A549 (cell line): ENCODE measurements around the gene TSC22D1. TPM values are rescaled to one million over a fixed set of nuclear protein-coding genes. Genes with fewer than 3 reads are reported as not detected.

ENCODE experiments used
- ATAC-seq, 2 experiments: fragments of 200-7000 bp in 1 of 2; fragments of >200 bp in 1 of 2; cut with Nextera tagmentation in 1 of 2; cut with Tn5 transposase in 1 of 2; 3 replicates each; pipeline versions ENCODE4 v1.8.0 to v1.9.1; 2018 to 2020; ENCODE audit warnings: mild to moderate bottlenecking in 1 of 2, moderate library complexity in 1 of 2
- CTCF ChIA-PET: fragments of 300-600 bp; sonication (Branson Sonifier 250); formaldehyde crosslinking; extraction: SDS; loops from one replicate; lab custom pipeline; 2021; ENCODE audit warnings: antibody characterized with exemption, inconsistent platforms; lab: Yijun Ruan, JAX
- POLR2A ChIA-PET: fragments of 350-600 bp; formaldehyde crosslinking; extraction: SDS; loops from one replicate; lab custom pipeline; 2021; ENCODE audit warnings: antibody characterized with exemption, inconsistent platforms; lab: Yijun Ruan, JAX
- DNase-seq, 2 experiments: peaks; one replicate each; pipeline versions ENCODE4 v3.0.0 to v3.0.0-alpha.2; 2011 to 2016; ENCODE audit warnings: low read depth in 1 of 2, low spot score in 1 of 2
- FAIRE-seq: peaks from 2 replicates; lab custom pipeline; 2011; peaks lifted over from hg19 to GRCh38; lab: Jason Lieb, UNC
- H3K27ac ChIP-seq, 2 experiments: fragments of >200 bp; sonication (Bioruptor Twin); formaldehyde crosslinking; 3 replicates each; pipeline ENCODE4 v1.5.1; 2016 to 2017
- H3K4me1 ChIP-seq: fragments of >200 bp; sonication (Bioruptor Twin); formaldehyde crosslinking; 3 replicates; pipeline ENCODE4 v1.6.1; 2016
- H3K4me2 ChIP-seq: fragments of >200 bp; sonication (Bioruptor Twin); formaldehyde crosslinking; 3 replicates; pipeline ENCODE4 v1.6.1; 2016
- H3K4me3 ChIP-seq: fragments of >200 bp; sonication (Bioruptor Twin); formaldehyde crosslinking; 3 replicates; pipeline ENCODE4 v1.5.1; 2016
- H3K9me3 ChIP-seq: fragments of >200 bp; sonication (Bioruptor Twin); formaldehyde crosslinking; 3 replicates; pipeline ENCODE4 v1.6.1; 2016
- BHLHE40 ChIP-seq: IDR thresholded peaks from 2 replicates; pipeline ENCODE4 v1.6.1; 2012; ENCODE audit warnings: low read depth, low read length, inconsistent platforms
- CBX8 ChIP-seq: fragments of 200-600 bp; sonication (generic); IDR thresholded peaks from 2 replicates; pipeline ENCODE4 v1.6.1; 2016
- CEBPB ChIP-seq, 2 experiments: fragments of >200 bp in 1 of 2; sonication (Bioruptor Twin) in 1 of 2; formaldehyde crosslinking in 1 of 2; IDR thresholded peaks; 2 replicates each; pipeline ENCODE4 v1.6.1; 2012 to 2016
- E2F6 ChIP-seq: IDR thresholded peaks from 2 replicates; pipeline ENCODE4 v1.6.1; 2012; ENCODE audit warnings: low read depth, borderline replicate concordance
- EHF ChIP-seq: fragments of 250-450 bp; sonication (Bioruptor Pico); IDR thresholded peaks from 2 replicates; pipeline ENCODE4 v1.5.0; 2020; ENCODE audit warnings: mild to moderate bottlenecking
- EP300 ChIP-seq, 2 experiments: fragments of >200 bp; sonication (Bioruptor Twin); formaldehyde crosslinking; IDR thresholded peaks; 2 replicates in 1 of 2; 3 replicates in 1 of 2; pipeline ENCODE4 v1.6.1; 2016 to 2017
- FOSB ChIP-seq: fragments of 250-450 bp; sonication (Bioruptor Pico); IDR thresholded peaks from 2 replicates; pipeline ENCODE4 v1.5.0; 2020; ENCODE audit warnings: mild to moderate bottlenecking, moderate library complexity
- HOXB13 ChIP-seq: fragments of 250-450 bp; sonication (Bioruptor Pico); IDR thresholded peaks from 2 replicates; pipeline ENCODE4 v1.5.0; 2020; ENCODE audit warnings: low read depth, mild to moderate bottlenecking, moderate library complexity
- JUN ChIP-seq, 2 experiments: fragments of >200 bp; sonication (Bioruptor Twin); formaldehyde crosslinking; IDR thresholded peaks; 2 replicates in 1 of 2; 3 replicates in 1 of 2; pipeline ENCODE4 v1.6.1; 2016 to 2017
- MYC ChIP-seq: IDR thresholded peaks from 2 replicates; pipeline ENCODE4 v1.6.1; 2012; ENCODE audit warnings: mild to moderate bottlenecking, inconsistent platforms, low read length, improper control_type of control experiment, borderline replicate concordance
- NPAS2 ChIP-seq: fragments of 250-450 bp; sonication (Bioruptor Pico); IDR thresholded peaks from 2 replicates; pipeline ENCODE4 v1.8.0; 2022; ENCODE audit warnings: mild to moderate bottlenecking, moderate library complexity, borderline replicate concordance
- RAD21 ChIP-seq, 2 experiments: fragments of >200 bp in 1 of 2; sonication (Bioruptor Twin) in 1 of 2; formaldehyde crosslinking in 1 of 2; IDR thresholded peaks in 1 of 2; conservative IDR thresholded peaks in 1 of 2; 2 replicates in 1 of 2; 3 replicates in 1 of 2; pipeline ENCODE4 v1.6.1; 2012 to 2018; ENCODE audit warnings: inconsistent platforms in 1 of 2
- RCOR1 ChIP-seq: fragments of 150-350 bp; IDR thresholded peaks from 2 replicates; pipeline ENCODE4 v1.6.1; 2014; ENCODE audit warnings: antibody characterized with exemption, low read length, low read depth
- REST ChIP-seq: fragments of 200-600 bp; sonication (generic); IDR thresholded peaks from 2 replicates; pipeline ENCODE4 v1.6.1; 2016; ENCODE audit warnings: antibody characterized with exemption, mild to moderate bottlenecking, moderate library complexity
- RNF2 ChIP-seq: fragments of 200-600 bp; sonication (generic); IDR thresholded peaks from 2 replicates; pipeline ENCODE4 v1.6.1; 2016; ENCODE audit warnings: low read depth, mild to moderate bottlenecking, antibody characterized with exemption, moderate library complexity, borderline replicate concordance
- WGBS: methylation state at CpG from one replicate; pipeline ENCODE4 v1.1.6; 2017; ENCODE audit errors: missing lambda C conversion rate; 5-methylcytosine and 5-hydroxymethylcytosine counted together
- polyA plus RNA-seq, 4 experiments: library from polyadenylated mRNA; depleted of rRNA in 3 of 4; stranded (reverse); fragments of >200 nt; fragmentation: RNase III in 1 of 4; extraction: RNeasy Plus Mini Kit Qiagen cat#74134 plus additional on column Dnase treatment in 1 of 4; gene quantifications; 2 replicates in 3 of 4; 3 replicates in 1 of 4; pipeline ENCODE4 v1.2.3, GENCODE V29; 2011 to 2017
- TF ChIP-seq, protein P1 (sequence below): fragments of 250-450 bp; sonication (Bioruptor Pico); IDR thresholded peaks from 2 replicates; pipeline ENCODE4 v1.5.0; 2021; ENCODE audit warnings: mild to moderate bottlenecking, moderate library complexity, borderline replicate concordance
- TF ChIP-seq, protein P2 (sequence below): fragments of 450-650 bp; IDR thresholded peaks from 2 replicates; pipeline ENCODE4 v1.6.1; 2014; ENCODE audit warnings: antibody characterized with exemption

Gene TSC22D1
- polyA plus RNA-seq, 2 of the 4 experiments (the other 2 are of a cell fraction): 66.8 to 196 TPM

DNA sequence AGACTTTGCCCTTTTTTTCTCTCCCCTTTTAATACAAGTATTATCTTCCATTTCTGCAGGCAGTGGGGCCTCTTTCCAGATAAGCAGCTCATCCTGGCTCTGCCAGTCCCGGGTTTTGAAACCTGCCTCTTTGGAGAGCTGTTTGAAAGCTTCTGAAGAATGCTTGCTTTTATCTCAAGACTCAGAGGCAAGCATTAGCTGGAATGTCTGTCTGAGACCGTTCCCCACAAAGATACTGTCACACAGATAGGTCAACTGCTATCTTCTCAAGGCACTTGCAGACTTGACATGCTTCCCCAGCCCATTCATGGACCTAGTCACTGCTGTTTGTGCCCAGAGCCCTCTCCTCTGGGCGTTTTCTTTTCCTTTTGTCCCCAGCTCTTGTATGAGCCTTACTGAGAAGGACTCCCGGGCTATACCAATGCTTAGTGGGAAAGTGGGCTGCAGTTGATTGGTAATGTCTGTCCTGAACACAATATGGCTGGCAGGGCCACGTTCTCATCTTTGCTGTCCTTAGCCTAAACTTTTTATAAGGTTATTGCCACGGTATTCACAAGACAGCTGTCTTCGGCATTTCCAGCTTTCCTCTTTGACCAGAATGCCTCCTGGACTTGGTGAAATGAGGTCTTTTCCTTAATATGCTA, 189.1 kb downstream of the TSC22D1 start (continued):
- no peak for TF ChIP-seq CBX8

GRCh38 chr13:44385847-44386246, 190.3 kb downstream of the TSC22D1 start:
- ChIA-PET CTCF (no interaction called here), POLR2A (no interaction called here)
- Histone ChIP-seq H3K4me2 (no peak overlapping the region), H3K27ac (no peak overlapping the region), H3K9me3 (no peaks in the 10 kb centered on the region), H3K4me3 (no peak overlapping the region), H3K4me1 (no peaks in the 10 kb centered on the region)
- ATAC-seq: no peak
- DNase-seq: no peak
- 78% methylated on average over 6 of the region's 6 CpGs for WGBS
- FAIRE-seq: no peak
- TF ChIP-seq RCOR1: no peak

DNA sequence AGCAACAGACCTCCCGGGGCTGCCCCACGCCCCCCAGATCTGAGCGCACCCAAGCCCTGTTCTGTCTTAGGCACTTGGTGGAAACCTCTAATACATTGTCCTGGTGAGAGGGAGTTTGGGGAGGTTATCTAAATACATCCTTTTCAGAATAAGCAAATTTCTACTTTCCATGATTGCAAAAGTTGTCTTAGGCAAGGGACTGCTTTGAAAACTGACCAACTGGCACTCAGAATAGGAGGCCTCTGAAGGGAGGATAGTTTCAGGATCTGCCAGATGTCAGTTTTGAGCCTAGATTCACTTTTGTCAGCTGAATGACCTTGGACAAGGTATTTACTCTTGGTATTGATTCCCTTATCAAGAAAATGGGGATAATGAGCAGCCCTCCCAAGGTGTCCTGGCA, 190.7 kb downstream of the TSC22D1 start:
- H3K9me3 ChIP-seq: no peaks in the 10 kb centered on the region
- CTCF ChIA-PET: no interaction called here
- ATAC-seq (no peak), DNase-seq (no peak), FAIRE-seq (no peak)
- H3K4me3 ChIP-seq: no peak overlapping the region
- H3K27ac ChIP-seq: no peak overlapping the region
- peaks cover 3% of the 10 kb centered on the region; the same call in 2 of the 3 replicates for H3K4me1 ChIP-seq
- POLR2A ChIA-PET: no interaction called here
- no peak for TF ChIP-seq BHLHE40
- no peak for TF ChIP-seq CEBPB (IDR thresholded peaks at IDR 0.05)
- TF ChIP-seq NPAS2: no peak
- no peak for TF ChIP-seq MYC
- TF ChIP-seq, protein P1, sequence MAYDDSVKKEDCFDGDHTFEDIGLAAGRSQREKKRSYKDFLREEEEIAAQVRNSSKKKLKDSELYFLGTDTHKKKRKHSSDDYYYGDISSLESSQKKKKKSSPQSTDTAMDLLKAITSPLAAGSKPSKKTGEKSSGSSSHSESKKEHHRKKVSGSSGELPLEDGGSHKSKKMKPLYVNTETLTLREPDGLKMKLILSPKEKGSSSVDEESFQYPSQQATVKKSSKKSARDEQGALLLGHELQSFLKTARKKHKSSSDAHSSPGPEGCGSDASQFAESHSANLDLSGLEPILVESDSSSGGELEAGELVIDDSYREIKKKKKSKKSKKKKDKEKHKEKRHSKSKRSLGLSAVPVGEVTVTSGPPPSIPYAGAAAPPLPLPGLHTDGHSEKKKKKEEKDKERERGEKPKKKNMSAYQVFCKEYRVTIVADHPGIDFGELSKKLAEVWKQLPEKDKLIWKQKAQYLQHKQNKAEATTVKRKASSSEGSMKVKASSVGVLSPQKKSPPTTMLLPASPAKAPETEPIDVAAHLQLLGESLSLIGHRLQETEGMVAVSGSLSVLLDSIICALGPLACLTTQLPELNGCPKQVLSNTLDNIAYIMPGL (CRISPR knock-in tag): no peak
- TF ChIP-seq FOSB (CRISPR knock-in tag): no peak
- TF ChIP-seq JUN (IDR thresholded peaks at IDR 0.05): no peak
- TF ChIP-seq REST: no peak
- TF ChIP-seq, protein P2, sequence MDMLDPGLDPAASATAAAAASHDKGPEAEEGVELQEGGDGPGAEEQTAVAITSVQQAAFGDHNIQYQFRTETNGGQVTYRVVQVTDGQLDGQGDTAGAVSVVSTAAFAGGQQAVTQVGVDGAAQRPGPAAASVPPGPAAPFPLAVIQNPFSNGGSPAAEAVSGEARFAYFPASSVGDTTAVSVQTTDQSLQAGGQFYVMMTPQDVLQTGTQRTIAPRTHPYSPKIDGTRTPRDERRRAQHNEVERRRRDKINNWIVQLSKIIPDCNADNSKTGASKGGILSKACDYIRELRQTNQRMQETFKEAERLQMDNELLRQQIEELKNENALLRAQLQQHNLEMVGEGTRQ: no peak
- no peak for TF ChIP-seq E2F6
- no peak for TF ChIP-seq EHF (CRISPR knock-in tag)
- no peak for TF ChIP-seq HOXB13
- no peak for TF ChIP-seq RAD21 (conservative IDR thresholded peaks at IDR 0.05 in 1 of 2, IDR thresholded peaks at IDR 0.05 in 1 of 2)
- TF ChIP-seq RNF2: no peak
- TF ChIP-seq EP300 (IDR thresholded peaks at IDR 0.05): no peak
- H3K4me2 ChIP-seq: no peak overlapping the region
- WGBS: 86% methylated on average over 3 of the region's 3 CpGs
